ENCODE measurements around the gene NTM. TPM values are rescaled to one million over a fixed set of nuclear protein-coding genes. Genes with fewer than 3 reads are reported as not detected.

The NTM gene
- total RNA-seq, 1 experiment from 2014 or later = 9.9 TPM

DNA sequence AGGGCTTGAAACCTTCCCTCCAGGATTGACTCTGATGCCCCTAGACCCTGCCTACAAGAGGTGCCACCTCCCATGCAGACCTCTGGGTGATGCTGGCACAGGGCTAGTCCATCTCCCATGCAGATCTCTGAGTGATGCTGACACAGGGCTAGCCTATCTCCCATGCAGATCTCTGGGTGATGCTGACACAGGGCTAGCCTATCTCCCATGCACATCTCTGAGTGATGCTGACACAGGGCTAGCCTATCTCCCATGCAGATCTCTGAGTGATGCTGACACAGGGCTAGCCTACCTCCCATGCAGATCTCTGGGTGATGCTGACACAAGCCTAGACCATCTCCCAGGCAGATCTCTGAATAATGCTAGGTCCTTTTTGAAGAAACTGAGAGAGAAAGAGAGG, 321.7 kb downstream of the NTM start:
- H3K23ac ChIP-seq (ENCODE audit: insufficient read length, low read depth, low read length) = no peak overlapping the region
- H4K8ac ChIP-seq (replicated peaks; ENCODE audit: insufficient read length, low read depth, low read length) = no peak overlapping the region
- H2BK20ac ChIP-seq (ENCODE audit: low read depth, low read length, poor library complexity, severe bottlenecking) = no peak overlapping the region
- Mint-ChIP-seq H3K4me3 (no peak overlapping the region; a peak in 1 of 5 replicates), H3K27me3 (ENCODE audit: low read depth) (peaks cover 74% of the 10 kb centered on the region), H3K4me1 (peaks cover 8 to 15% of the 10 kb centered on the region in 2 experiments), H3K27ac (no peak overlapping the region), H3K36me3 (ENCODE audit: insufficient read depth in 1 of 3, low read depth in 3 of 3) (no peaks in the 10 kb centered on the region), H3K9me3 (no peaks in the 10 kb centered on the region)
- H3K18ac ChIP-seq (ENCODE audit: insufficient read length, low read depth, low read length) = no peak overlapping the region
- H3T11ph ChIP-seq (ENCODE audit: low read length) = no peak overlapping the region
- H4K5ac ChIP-seq (ENCODE audit: insufficient read length, low read depth, low read length) = no peak overlapping the region
- no peak overlapping the region for H2BK5ac ChIP-seq (ENCODE audit: insufficient read length, low read length)
- no peak overlapping the region for H3K56ac ChIP-seq (ENCODE audit: insufficient read length, low read depth, low read length)
- H2BK12ac ChIP-seq (ENCODE audit: insufficient read length, low read depth, low read length) = no peak overlapping the region
- H2AFZ ChIP-seq (ENCODE audit: low read length) = no peak overlapping the region
- peaks cover 6% of the 10 kb centered on the region for H3K23me2 ChIP-seq (ENCODE audit: insufficient read length, low read depth, low read length, poor library complexity, severe bottlenecking)
- H3K4me2 ChIP-seq (ENCODE audit: insufficient read depth, insufficient read length, low read length) = no peak overlapping the region
- DNase-seq = no peak
- no peaks in the 10 kb centered on the region for H4K20me1 ChIP-seq (ENCODE audit: control insufficient read depth, insufficient read depth, insufficient read length)
- TF ChIP-seq, protein P1, sequence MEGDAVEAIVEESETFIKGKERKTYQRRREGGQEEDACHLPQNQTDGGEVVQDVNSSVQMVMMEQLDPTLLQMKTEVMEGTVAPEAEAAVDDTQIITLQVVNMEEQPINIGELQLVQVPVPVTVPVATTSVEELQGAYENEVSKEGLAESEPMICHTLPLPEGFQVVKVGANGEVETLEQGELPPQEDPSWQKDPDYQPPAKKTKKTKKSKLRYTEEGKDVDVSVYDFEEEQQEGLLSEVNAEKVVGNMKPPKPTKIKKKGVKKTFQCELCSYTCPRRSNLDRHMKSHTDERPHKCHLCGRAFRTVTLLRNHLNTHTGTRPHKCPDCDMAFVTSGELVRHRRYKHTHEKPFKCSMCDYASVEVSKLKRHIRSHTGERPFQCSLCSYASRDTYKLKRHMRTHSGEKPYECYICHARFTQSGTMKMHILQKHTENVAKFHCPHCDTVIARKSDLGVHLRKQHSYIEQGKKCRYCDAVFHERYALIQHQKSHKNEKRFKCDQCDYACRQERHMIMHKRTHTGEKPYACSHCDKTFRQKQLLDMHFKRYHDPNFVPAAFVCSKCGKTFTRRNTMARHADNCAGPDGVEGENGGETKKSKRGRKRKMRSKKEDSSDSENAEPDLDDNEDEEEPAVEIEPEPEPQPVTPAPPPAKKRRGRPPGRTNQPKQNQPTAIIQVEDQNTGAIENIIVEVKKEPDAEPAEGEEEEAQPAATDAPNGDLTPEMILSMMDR (conservative IDR thresholded peaks at IDR 0.05) = no peak
- peaks cover 6% of the 10 kb centered on the region; the same call in 1 of the 2 replicates for H3K27me3 ChIP-seq (ENCODE audit: insufficient read depth, low read length)
- H3K79me1 ChIP-seq (ENCODE audit: insufficient read depth, low read depth, low read length, poor library complexity, severe bottlenecking) = no peaks in the 10 kb centered on the region
- H3K9me3 ChIP-seq (ENCODE audit: control insufficient read depth, low read depth, low read length) = no peaks in the 10 kb centered on the region
- no peak overlapping the region for H2AK5ac ChIP-seq (ENCODE audit: insufficient read length, low read length)
- H3K27ac ChIP-seq (ENCODE audit: insufficient read length, low read depth, low read length) = no peak overlapping the region
- no peak overlapping the region for H2BK120ac ChIP-seq (ENCODE audit: low read depth, low read length, poor library complexity, severe bottlenecking)
- no peak overlapping the region for H2BK15ac ChIP-seq (ENCODE audit: low read depth, low read length)
- H3K4ac ChIP-seq (ENCODE audit: low read depth, low read length) = no peak overlapping the region
- no peak overlapping the region for H4K91ac ChIP-seq (ENCODE audit: insufficient read length, low read depth, low read length)
- no peaks in the 10 kb centered on the region for H3K79me2 ChIP-seq (ENCODE audit: insufficient read depth, low read length)
- H3K4me1 ChIP-seq (ENCODE audit: insufficient read depth, low read length) = peaks cover 6% of the 10 kb centered on the region; the same call in 1 of the 2 replicates
- H3K14ac ChIP-seq (ENCODE audit: insufficient read depth, low read length) = no peak overlapping the region
- no peak overlapping the region for H3K9ac ChIP-seq (ENCODE audit: extremely low read depth, insufficient read length, low read length)
